HUES6 (cell line): ENCODE results near the gene OR10K2.
"Not testable (repeated sequence)": the region's sequence is repeated elsewhere in the genome, so short reads cannot be mapped to it uniquely, and the experiment has no call there.

Source experiments
- H3K27ac ChIP-seq: 2 replicates; pipeline ENCODE4 v1.7.0; 2013; ENCODE audit warnings: low read depth, mild to moderate bottlenecking, low read length, inconsistent platforms
- H3K27me3 ChIP-seq: 2 replicates; pipeline ENCODE4 v1.6.1; 2013; ENCODE audit warnings: low read length; ENCODE audit not compliant: control insufficient read depth, insufficient read depth
- H3K36me3 ChIP-seq: 2 replicates; pipeline ENCODE4 v1.6.1; 2013; ENCODE audit warnings: low read length; ENCODE audit not compliant: control insufficient read depth, insufficient read depth
- H3K4me1 ChIP-seq: 2 replicates; pipeline ENCODE4 v1.6.1; 2013; ENCODE audit warnings: low read length; ENCODE audit not compliant: control insufficient read depth, insufficient read depth
- H3K4me3 ChIP-seq: 2 replicates; pipeline ENCODE4 v1.5.1; 2013; ENCODE audit warnings: low read depth, low read length
- H3K9ac ChIP-seq: one replicate; pipeline ENCODE4 v1.6.1; 2013; ENCODE audit warnings: mild to moderate bottlenecking, low read length
- H3K9me3 ChIP-seq: 2 replicates; pipeline ENCODE4 v1.6.1; 2013; ENCODE audit warnings: low read depth, low read length; ENCODE audit not compliant: control insufficient read depth, insufficient read depth

The OR10K2 gene

DNA sequence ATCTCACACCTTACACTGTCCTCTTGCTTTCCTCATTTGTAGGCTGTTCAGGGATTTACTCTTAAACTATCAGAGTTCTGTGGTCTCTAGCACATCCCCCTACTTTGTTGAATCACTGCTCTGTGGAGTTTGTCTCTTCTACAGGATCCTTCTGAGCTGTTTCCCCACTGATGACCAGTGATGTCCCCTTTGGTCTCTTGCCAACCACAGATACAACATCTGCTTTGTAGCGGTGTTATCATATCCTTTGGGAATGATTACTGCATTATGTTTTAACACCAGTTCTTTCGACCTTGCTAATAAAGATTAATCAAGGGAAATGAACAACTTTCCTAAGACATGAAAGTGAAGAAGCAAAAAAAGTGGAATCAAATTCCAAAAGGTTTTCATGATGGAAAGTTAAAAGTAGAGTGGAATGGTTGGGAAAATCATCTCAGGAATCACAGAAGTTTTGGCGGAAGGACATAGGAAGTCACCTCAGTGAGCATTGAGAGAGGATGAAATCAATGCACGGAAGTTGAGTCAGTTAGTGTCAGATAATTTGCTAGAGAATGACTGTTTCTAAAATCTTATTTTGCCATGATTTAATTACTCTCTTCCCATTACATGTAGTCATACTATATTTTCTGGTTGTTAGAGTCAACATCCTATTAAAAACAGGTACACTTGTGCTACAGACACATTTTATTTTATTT lies 11.2 kb downstream of the OR10K2 start:
- H3K27ac ChIP-seq: no peak overlapping the region
- H3K9ac ChIP-seq: no peak overlapping the region
- no peaks in the 10 kb centered on the region for H3K36me3 ChIP-seq
- no peaks in the 10 kb centered on the region for H3K9me3 ChIP-seq
- H3K4me1 ChIP-seq: no peaks in the 10 kb centered on the region
- H3K4me3 ChIP-seq: no peak overlapping the region
- H3K27me3 ChIP-seq: no peaks in the 10 kb centered on the region

DNA sequence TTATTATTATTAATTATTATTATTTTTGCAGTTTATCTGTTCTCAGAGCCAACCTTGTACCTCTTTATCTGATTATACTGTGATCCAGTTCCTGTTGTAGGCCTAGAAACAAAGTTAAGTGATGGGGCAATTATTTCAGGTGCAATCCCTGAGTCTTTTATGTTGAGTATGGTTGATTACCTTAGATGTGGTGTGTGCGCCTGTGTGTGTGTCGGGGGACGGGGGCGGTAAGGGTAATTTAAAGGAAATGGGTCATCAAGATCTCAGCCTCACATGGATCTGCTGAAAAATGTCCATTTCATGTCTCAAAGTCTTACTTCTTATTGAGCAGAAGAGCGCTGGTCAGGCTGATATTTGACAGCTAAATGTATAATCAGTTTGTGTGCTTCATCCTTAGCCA lies 18.9 kb downstream of the OR10K2 start:
- Histone ChIP-seq H3K9me3 (no peaks in the 10 kb centered on the region), H3K4me1 (no peaks in the 10 kb centered on the region)

DNA sequence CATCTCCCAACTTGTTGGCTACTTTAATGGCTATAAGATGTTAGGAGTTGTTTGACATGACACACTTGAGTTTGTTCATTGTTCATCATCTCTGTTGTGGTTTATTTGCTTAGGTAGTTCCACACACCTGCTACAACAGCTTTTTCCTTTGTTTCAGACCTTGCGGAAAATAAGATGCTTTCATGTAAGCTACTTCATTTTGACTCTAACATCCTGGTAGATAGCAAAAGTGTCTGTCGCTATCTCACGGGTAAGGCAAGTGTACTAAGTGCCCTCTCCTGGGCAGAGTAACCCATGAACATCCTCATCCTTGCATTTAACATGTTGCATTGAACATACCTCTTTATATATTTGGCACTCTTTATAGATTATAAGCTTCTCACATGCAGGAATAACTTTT lies 25.2 kb downstream of the OR10K2 start:
- H3K4me1 ChIP-seq: no peaks in the 10 kb centered on the region
- H3K27ac ChIP-seq: no peak overlapping the region
- H3K36me3 ChIP-seq: no peaks in the 10 kb centered on the region
- no peaks in the 10 kb centered on the region for H3K27me3 ChIP-seq
- no peaks in the 10 kb centered on the region for H3K9me3 ChIP-seq
- H3K9ac ChIP-seq: no peak overlapping the region
- no peak overlapping the region for H3K4me3 ChIP-seq

More for the DNA sequence above, 18.9 kb downstream of the OR10K2 start:
- H3K36me3 ChIP-seq: no peaks in the 10 kb centered on the region
- no peak overlapping the region for H3K4me3 ChIP-seq
- H3K9ac ChIP-seq: no peak overlapping the region
- H3K27ac ChIP-seq: no peak overlapping the region
- H3K27me3 ChIP-seq: no peaks in the 10 kb centered on the region

DNA sequence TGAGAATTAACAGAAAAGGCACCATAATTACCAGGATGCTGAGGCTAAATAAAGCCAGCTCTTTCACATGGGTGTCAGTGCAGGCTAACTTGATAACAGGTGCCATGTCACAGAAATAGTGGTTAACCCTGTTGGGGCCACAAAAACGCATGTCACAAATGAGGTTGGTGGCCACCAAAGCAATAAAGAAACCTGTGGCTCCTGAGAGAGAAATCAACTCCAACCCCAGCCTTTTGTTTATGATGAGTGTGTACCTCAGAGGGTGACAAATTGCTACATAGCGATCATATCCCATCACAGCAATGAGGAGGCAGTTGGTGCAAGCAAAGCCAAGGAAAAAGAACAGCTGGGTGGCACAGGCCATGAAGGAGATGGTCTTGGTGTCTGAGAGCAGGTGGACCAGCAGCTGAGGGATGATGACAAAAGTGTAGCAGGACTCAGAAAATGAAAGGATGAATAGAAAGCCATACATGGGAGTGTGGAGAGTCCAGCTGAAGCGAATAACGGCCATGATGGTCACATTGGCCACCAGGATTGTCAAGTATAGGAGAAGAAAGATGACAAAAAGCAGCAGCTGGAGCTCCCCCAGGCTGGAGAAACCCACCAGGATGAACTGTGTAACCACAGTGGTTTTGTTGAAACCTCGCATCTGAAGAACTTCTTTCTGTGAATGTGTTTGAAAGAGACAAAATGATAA lies 27.1 kb downstream of the OR10K2 start, which contains the start of gene OR10T2:
Gene OR10T2, minus strand, starts transcription at position 649 of the 697 bp plus-strand sequence. Its CDS starts 0 bp downstream, at position 649.
- Histone ChIP-seq H3K9ac (no peak within 1 kb of the TSS), H3K27me3 (no peaks in the 10 kb centered on the region), H3K36me3 (no peaks in the 10 kb centered on the region)

GRCh38 chr1:158396646-158397045 lies 29.4 kb downstream of the OR10K2 start:
- H3K9ac ChIP-seq: no peak overlapping the region
- no peak overlapping the region for H3K4me3 ChIP-seq
- H3K36me3 ChIP-seq: no peaks in the 10 kb centered on the region
- H3K4me1 ChIP-seq: no peaks in the 10 kb centered on the region
- H3K27me3 ChIP-seq: no peaks in the 10 kb centered on the region
- no peaks in the 10 kb centered on the region for H3K9me3 ChIP-seq
- no peak overlapping the region for H3K27ac ChIP-seq

More for the DNA sequence above, 27.1 kb downstream of the OR10K2 start, which contains the start of gene OR10T2:
- H3K27ac ChIP-seq: no peak within 1 kb of the TSS
- H3K9me3 ChIP-seq: no peaks in the 10 kb centered on the region
- no peaks in the 10 kb centered on the region for H3K4me1 ChIP-seq
- no peak within 1 kb of the TSS for H3K4me3 ChIP-seq

GRCh38 chr1:158393476-158393875 lies 32.6 kb downstream of the OR10K2 start:
- Histone ChIP-seq H3K36me3 (no peaks in the 10 kb centered on the region), H3K27ac (no peak overlapping the region), H3K27me3 (no peaks in the 10 kb centered on the region), H3K9me3 (no peaks in the 10 kb centered on the region), H3K4me3 (no peak overlapping the region), H3K9ac (no peak overlapping the region), H3K4me1 (no peaks in the 10 kb centered on the region)

DNA sequence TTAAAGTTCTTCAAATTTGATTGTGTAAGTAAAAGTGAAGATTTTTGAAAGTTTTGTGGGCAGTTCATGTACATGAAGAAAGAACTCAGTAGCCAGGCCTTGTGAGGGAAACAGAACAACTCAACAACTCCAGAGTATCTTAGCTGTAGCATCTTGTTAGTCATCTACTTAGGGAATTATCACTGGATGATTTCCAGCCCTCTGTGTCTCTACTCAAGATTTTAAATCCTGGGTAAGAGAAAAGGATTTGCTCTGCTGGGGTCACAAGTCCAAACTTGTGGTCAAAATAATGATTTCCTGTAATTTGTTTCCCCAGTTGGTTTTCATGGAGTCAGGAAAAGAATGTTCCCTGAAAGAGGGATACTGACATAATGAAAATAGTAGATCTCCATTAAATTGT lies 34.9 kb downstream of the OR10K2 start:
- no peak overlapping the region for H3K9ac ChIP-seq
- H3K36me3 ChIP-seq: no peaks in the 10 kb centered on the region
- H3K4me3 ChIP-seq: no peak overlapping the region
- H3K27me3 ChIP-seq: no peaks in the 10 kb centered on the region
- no peak overlapping the region for H3K27ac ChIP-seq
- H3K4me1 ChIP-seq: no peaks in the 10 kb centered on the region
- H3K9me3 ChIP-seq: no peaks in the 10 kb centered on the region

DNA sequence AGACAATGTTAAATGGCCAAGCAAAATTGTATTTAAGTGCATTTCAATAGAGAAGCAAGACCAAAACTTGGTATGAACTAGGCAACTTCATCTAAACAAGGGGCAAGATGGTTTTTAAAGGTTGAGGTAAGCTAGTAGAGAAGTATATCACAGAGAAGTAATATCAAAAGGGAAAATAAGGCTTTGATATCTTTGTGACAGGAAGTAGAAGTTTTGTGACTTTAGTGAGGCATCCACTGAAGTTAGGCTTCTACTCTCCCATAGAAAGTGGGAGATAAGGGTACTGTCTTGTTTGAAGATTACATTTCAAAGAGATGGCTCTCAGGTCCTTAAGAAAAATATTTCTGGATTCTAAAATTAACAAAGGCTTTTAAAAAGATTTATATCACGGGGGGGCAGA lies 35.7 kb downstream of the OR10K2 start:
- Histone ChIP-seq H3K4me3 (no peak overlapping the region), H3K9me3 (no peaks in the 10 kb centered on the region), H3K36me3 (no peaks in the 10 kb centered on the region), H3K27ac (no peak overlapping the region), H3K9ac (no peak overlapping the region), H3K4me1 (no peaks in the 10 kb centered on the region), H3K27me3 (no peaks in the 10 kb centered on the region)

- Histone ChIP-seq H3K27me3 (no peaks in the 10 kb centered on the region), H3K4me3 (no peak overlapping the region), H3K4me1 (no peaks in the 10 kb centered on the region), H3K36me3 (no peaks in the 10 kb centered on the region), H3K27ac (no peak overlapping the region), H3K9me3 (no peaks in the 10 kb centered on the region), H3K9ac (no peak overlapping the region)
Measured at GRCh38 chr1:158374860-158375259, 51.2 kb downstream of the OR10K2 start.

GRCh38 chr1:158374101-158374500 lies 51.9 kb downstream of the OR10K2 start:
- H3K4me1 ChIP-seq, H3K27ac ChIP-seq, H3K27me3 ChIP-seq, H3K4me3 ChIP-seq, H3K36me3 ChIP-seq, H3K9me3 ChIP-seq, H3K9ac ChIP-seq: not testable (repeated sequence)

DNA sequence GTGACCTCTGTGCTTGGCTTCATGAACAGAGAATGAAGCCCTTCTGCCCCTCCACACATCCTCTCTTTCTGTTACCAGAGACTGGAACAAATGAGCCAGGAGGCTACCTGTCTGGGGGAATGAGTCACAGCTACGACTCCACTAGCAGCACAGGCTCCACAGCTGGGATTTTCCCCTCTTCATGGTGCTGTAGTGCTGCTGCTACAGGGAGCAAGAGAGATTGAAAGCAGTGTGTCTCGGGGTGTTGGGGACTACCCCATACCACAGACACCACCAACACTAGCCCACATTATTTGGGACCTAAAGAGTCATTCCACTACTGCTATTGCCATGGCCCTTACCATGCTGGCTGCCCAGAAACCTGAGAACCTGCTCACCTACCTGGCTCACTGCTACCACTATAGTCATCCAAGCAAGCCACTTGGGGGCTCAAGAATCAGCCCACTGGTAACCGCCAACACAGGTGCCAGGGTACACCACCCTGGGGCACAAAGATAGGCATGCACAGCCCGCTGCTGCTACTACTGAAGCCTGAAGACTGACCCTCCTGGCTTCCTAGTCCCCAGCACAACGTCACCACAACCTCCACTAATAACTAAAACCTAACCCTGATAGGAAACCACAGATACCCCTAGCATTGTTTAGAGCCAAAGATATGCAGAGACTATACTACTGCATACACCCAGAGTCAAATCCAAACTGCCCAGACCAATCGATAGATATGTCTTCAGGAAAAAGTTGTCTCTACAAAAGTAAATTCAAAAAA lies 54.7 kb downstream of the OR10K2 start:
- no peaks in the 10 kb centered on the region for H3K36me3 ChIP-seq
- no peaks in the 10 kb centered on the region for H3K4me1 ChIP-seq
- H3K4me3 ChIP-seq: no peak overlapping the region
- no peak overlapping the region for H3K9ac ChIP-seq
- no peak overlapping the region for H3K27ac ChIP-seq
- no peaks in the 10 kb centered on the region for H3K9me3 ChIP-seq
- H3K27me3 ChIP-seq: no peaks in the 10 kb centered on the region
